ENCODE measurements around the gene B4GALT2.

B4GALT2 gene

GRCh38 chr1:43985984-43986595 is 7.1 kb downstream of the B4GALT2 start:
- H3K27ac ChIP-seq (ENCODE audit: insufficient read depth, low read depth, low read length, poor library complexity, severe bottlenecking), result no peak overlapping the region
- peaks cover 4% of the 10 kb centered on the region for H3K4me1 ChIP-seq (ENCODE audit: control insufficient read depth, insufficient read depth, low read length)
- H3K9me3 ChIP-seq (ENCODE audit: control insufficient read depth, low read length), result no peaks in the 10 kb centered on the region
- 95 to 96% methylated on average over 4 of the region's 4 CpGs for WGBS, 2 experiments
- H3K27me3 ChIP-seq (ENCODE audit: control insufficient read depth, insufficient read depth, low read length, poor library complexity, severe bottlenecking), result no peaks in the 10 kb centered on the region
- no peak overlapping the region for H3K4me3 ChIP-seq (ENCODE audit: insufficient read depth, low read depth, low read length)
- no peaks in the 10 kb centered on the region for H3K36me3 ChIP-seq (ENCODE audit: control insufficient read depth, insufficient read depth, low read length)

GRCh38 chr1:43986712-43987111 is 7.7 kb downstream of the B4GALT2 start:
- Histone ChIP-seq H3K4me1 (ENCODE audit: control insufficient read depth, insufficient read depth, low read length) (peaks cover 5% of the 10 kb centered on the region), H3K4me3 (ENCODE audit: insufficient read depth, low read depth, low read length) (no peak overlapping the region), H3K9me3 (ENCODE audit: control insufficient read depth, low read length) (no peaks in the 10 kb centered on the region), H3K27ac (ENCODE audit: insufficient read depth, low read depth, low read length, poor library complexity, severe bottlenecking) (no peak overlapping the region), H3K27me3 (ENCODE audit: control insufficient read depth, insufficient read depth, low read length, poor library complexity, severe bottlenecking) (no peaks in the 10 kb centered on the region), H3K36me3 (ENCODE audit: control insufficient read depth, insufficient read depth, low read length) (no peaks in the 10 kb centered on the region)
- 89 to 90% methylated on average over 6 of the region's 6 CpGs for WGBS, 2 experiments

- no peak overlapping the region for H3K27ac ChIP-seq (ENCODE audit: insufficient read depth, low read depth, low read length, poor library complexity, severe bottlenecking)
- H3K4me3 ChIP-seq (ENCODE audit: insufficient read depth, low read depth, low read length), result no peak overlapping the region
- peaks cover 5% of the 10 kb centered on the region for H3K4me1 ChIP-seq (ENCODE audit: control insufficient read depth, insufficient read depth, low read length)
- no peaks in the 10 kb centered on the region for H3K9me3 ChIP-seq (ENCODE audit: control insufficient read depth, low read length)
- H3K27me3 ChIP-seq (ENCODE audit: control insufficient read depth, insufficient read depth, low read length, poor library complexity, severe bottlenecking), result peaks cover 1% of the 10 kb centered on the region
- WGBS, 2 experiments, result 90% methylated on average over 6 of the region's 6 CpGs
- H3K36me3 ChIP-seq (ENCODE audit: control insufficient read depth, insufficient read depth, low read length), result no peaks in the 10 kb centered on the region
Measured at GRCh38 chr1:43987159-43987902, 8.3 kb downstream of the B4GALT2 start.

GRCh38 chr1:43990271-43991199 is 11.5 kb downstream of the B4GALT2 start:
- Histone ChIP-seq H3K27ac (ENCODE audit: insufficient read depth, low read depth, low read length, poor library complexity, severe bottlenecking) (no peak overlapping the region), H3K9me3 (ENCODE audit: control insufficient read depth, low read length) (no peaks in the 10 kb centered on the region), H3K36me3 (ENCODE audit: control insufficient read depth, insufficient read depth, low read length) (no peaks in the 10 kb centered on the region), H3K27me3 (ENCODE audit: control insufficient read depth, insufficient read depth, low read length, poor library complexity, severe bottlenecking) (peaks cover 5% of the 10 kb centered on the region), H3K4me3 (ENCODE audit: insufficient read depth, low read depth, low read length) (peak overlapping the region; percentile 39), H3K4me1 (ENCODE audit: control insufficient read depth, insufficient read depth, low read length) (peaks cover 5% of the 10 kb centered on the region)
- 81% methylated on average over 19 of the region's 19 CpGs for WGBS, 2 experiments

- H3K36me3 ChIP-seq (ENCODE audit: control insufficient read depth, insufficient read depth, low read length), result no peaks in the 10 kb centered on the region
- H3K9me3 ChIP-seq (ENCODE audit: control insufficient read depth, low read length), result no peaks in the 10 kb centered on the region
- H3K4me3 ChIP-seq (ENCODE audit: insufficient read depth, low read depth, low read length), result peak overlapping the region; percentile 39
- peaks cover 5% of the 10 kb centered on the region for H3K27me3 ChIP-seq (ENCODE audit: control insufficient read depth, insufficient read depth, low read length, poor library complexity, severe bottlenecking)
- H3K27ac ChIP-seq (ENCODE audit: insufficient read depth, low read depth, low read length, poor library complexity, severe bottlenecking), result no peak overlapping the region
- WGBS, 2 experiments, result 6% methylated on average over 10 of the region's 10 CpGs
- peaks cover 9% of the 10 kb centered on the region for H3K4me1 ChIP-seq (ENCODE audit: control insufficient read depth, insufficient read depth, low read length)
Measured at GRCh38 chr1:43991200-43991475, 12.1 kb downstream of the B4GALT2 start.

- H3K4me1 ChIP-seq (ENCODE audit: control insufficient read depth, insufficient read depth, low read length), result peaks cover 14% of the 10 kb centered on the region
- H3K9me3 ChIP-seq (ENCODE audit: control insufficient read depth, low read length), result no peaks in the 10 kb centered on the region
- H3K27ac ChIP-seq (ENCODE audit: insufficient read depth, low read depth, low read length, poor library complexity, severe bottlenecking), result no peak within 1 kb of the TSS
- H3K27me3 ChIP-seq (ENCODE audit: control insufficient read depth, insufficient read depth, low read length, poor library complexity, severe bottlenecking), result peaks cover 5% of the 10 kb centered on the region
- peak within 1 kb of the TSS; percentile 39 for H3K4me3 ChIP-seq (ENCODE audit: insufficient read depth, low read depth, low read length)
- 0% methylated on average over 66 of the region's 66 CpGs for WGBS, 2 experiments
- H3K36me3 ChIP-seq (ENCODE audit: control insufficient read depth, insufficient read depth, low read length), result no peaks in the 10 kb centered on the region
Measured at GRCh38 chr1:43991476-43992231, 12.6 kb downstream of the B4GALT2 start, which contains the start of gene CCDC24. Gene CCDC24, plus strand, starts transcription at chr1:43991599. Its CDS starts 280 bp downstream, at chr1:43991879.

GRCh38 chr1:43992232-43992995 is 13.4 kb downstream of the B4GALT2 start:
- no peak overlapping the region for H3K27ac ChIP-seq (ENCODE audit: insufficient read depth, low read depth, low read length, poor library complexity, severe bottlenecking)
- no peaks in the 10 kb centered on the region for H3K9me3 ChIP-seq (ENCODE audit: control insufficient read depth, low read length)
- H3K4me1 ChIP-seq (ENCODE audit: control insufficient read depth, insufficient read depth, low read length), result peaks cover 21% of the 10 kb centered on the region
- H3K4me3 ChIP-seq (ENCODE audit: insufficient read depth, low read depth, low read length), result peak overlapping the region; percentile 39
- H3K36me3 ChIP-seq (ENCODE audit: control insufficient read depth, insufficient read depth, low read length), result no peaks in the 10 kb centered on the region
- WGBS, 2 experiments, result 49 to 52% methylated on average over 11 of the region's 11 CpGs
- peaks cover 5% of the 10 kb centered on the region for H3K27me3 ChIP-seq (ENCODE audit: control insufficient read depth, insufficient read depth, low read length, poor library complexity, severe bottlenecking)

- H3K27ac ChIP-seq (ENCODE audit: insufficient read depth, low read depth, low read length, poor library complexity, severe bottlenecking), result no peak overlapping the region
- peaks cover 5% of the 10 kb centered on the region for H3K27me3 ChIP-seq (ENCODE audit: control insufficient read depth, insufficient read depth, low read length, poor library complexity, severe bottlenecking)
- H3K4me1 ChIP-seq (ENCODE audit: control insufficient read depth, insufficient read depth, low read length), result peaks cover 22% of the 10 kb centered on the region
- 93 to 96% methylated on average over 8 to 9 of the region's 9 CpGs for WGBS, 2 experiments
- no peaks in the 10 kb centered on the region for H3K36me3 ChIP-seq (ENCODE audit: control insufficient read depth, insufficient read depth, low read length)
- H3K9me3 ChIP-seq (ENCODE audit: control insufficient read depth, low read length), result no peaks in the 10 kb centered on the region
- no peak overlapping the region for H3K4me3 ChIP-seq (ENCODE audit: insufficient read depth, low read depth, low read length)
Measured at GRCh38 chr1:43993206-43993914, 14.3 kb downstream of the B4GALT2 start.

GRCh38 chr1:43994071-43994470 is 15.1 kb downstream of the B4GALT2 start:
- no peaks in the 10 kb centered on the region for H3K9me3 ChIP-seq (ENCODE audit: control insufficient read depth, low read length)
- no peak overlapping the region for H3K27ac ChIP-seq (ENCODE audit: insufficient read depth, low read depth, low read length, poor library complexity, severe bottlenecking)
- peaks cover 5% of the 10 kb centered on the region for H3K27me3 ChIP-seq (ENCODE audit: control insufficient read depth, insufficient read depth, low read length, poor library complexity, severe bottlenecking)
- no peaks in the 10 kb centered on the region for H3K36me3 ChIP-seq (ENCODE audit: control insufficient read depth, insufficient read depth, low read length)
- 92 to 93% methylated on average over 7 of the region's 7 CpGs for WGBS, 2 experiments
- H3K4me1 ChIP-seq (ENCODE audit: control insufficient read depth, insufficient read depth, low read length), result peaks cover 22% of the 10 kb centered on the region
- no peak overlapping the region for H3K4me3 ChIP-seq (ENCODE audit: insufficient read depth, low read depth, low read length)

All from ectodermal cell (in vitro differentiated cells).